ENCODE results near the gene LRRC7.

The LRRC7 gene

GRCh38 chr1:70101774-70102173, 534.1 kb downstream of the LRRC7 start:
- no peaks in the 10 kb centered on the region for H3K36me3 ChIP-seq (ENCODE audit: control insufficient read depth in 1 of 2, insufficient read depth in 2 of 2, low read length in 2 of 2)
- H3K27me3 ChIP-seq (ENCODE audit: low read depth, low read length): no peaks in the 10 kb centered on the region
- H3K4me1 ChIP-seq (ENCODE audit: control insufficient read depth in 1 of 2, insufficient read depth in 2 of 2, low read length in 2 of 2): no peaks in the 10 kb centered on the region
- no peak overlapping the region for H3K27ac ChIP-seq (ENCODE audit: low read length)
- H3K9me3 ChIP-seq (ENCODE audit: control insufficient read depth in 1 of 2, low read length in 2 of 2): no peaks in the 10 kb centered on the region
- no peak overlapping the region for H3K4me3 ChIP-seq (ENCODE audit: low read depth in 1 of 2, low read length in 2 of 2)

DNA sequence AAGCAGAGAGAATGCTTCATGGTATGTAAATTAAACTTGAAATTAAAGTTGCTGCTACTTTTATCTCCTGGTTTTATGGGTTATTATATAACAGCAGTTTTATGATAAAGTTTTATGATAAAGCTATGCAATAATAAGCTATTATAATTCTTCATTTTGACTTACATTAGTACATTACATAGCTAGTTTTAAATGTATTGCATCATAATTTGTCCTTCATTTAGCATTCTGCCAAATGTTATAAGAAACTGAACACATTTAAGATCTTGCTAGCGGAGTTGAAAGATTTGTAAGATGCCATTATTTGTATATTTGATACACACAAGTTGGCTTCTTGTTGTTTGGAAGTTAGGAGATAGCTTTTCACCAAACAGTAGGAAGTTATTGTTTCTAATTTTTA, 536.0 kb downstream of the LRRC7 start:
- Histone ChIP-seq H3K4me3 (ENCODE audit: low read depth in 1 of 2, low read length in 2 of 2) (no peak overlapping the region), H3K27me3 (ENCODE audit: low read depth, low read length) (no peaks in the 10 kb centered on the region), H3K4me1 (ENCODE audit: control insufficient read depth in 1 of 2, insufficient read depth in 2 of 2, low read length in 2 of 2) (no peaks in the 10 kb centered on the region), H3K9me3 (ENCODE audit: control insufficient read depth in 1 of 2, low read length in 2 of 2) (no peaks in the 10 kb centered on the region), H3K36me3 (ENCODE audit: control insufficient read depth in 1 of 2, insufficient read depth in 2 of 2, low read length in 2 of 2) (no peaks in the 10 kb centered on the region), H3K27ac (ENCODE audit: low read length) (no peak overlapping the region)

GRCh38 chr1:70109241-70109640, 541.5 kb downstream of the LRRC7 start:
- H3K4me3 ChIP-seq (ENCODE audit: low read depth in 1 of 2, low read length in 2 of 2): no peak overlapping the region
- no peaks in the 10 kb centered on the region for H3K9me3 ChIP-seq (ENCODE audit: control insufficient read depth in 1 of 2, low read length in 2 of 2)
- H3K27me3 ChIP-seq (ENCODE audit: low read depth, low read length): no peaks in the 10 kb centered on the region
- H3K27ac ChIP-seq (ENCODE audit: low read length): no peak overlapping the region
- H3K36me3 ChIP-seq (ENCODE audit: control insufficient read depth in 1 of 2, insufficient read depth in 2 of 2, low read length in 2 of 2): no peaks in the 10 kb centered on the region
- H3K4me1 ChIP-seq (ENCODE audit: control insufficient read depth in 1 of 2, insufficient read depth in 2 of 2, low read length in 2 of 2): no peaks in the 10 kb centered on the region

- H3K27ac ChIP-seq (ENCODE audit: low read length): no peak overlapping the region
- no peaks in the 10 kb centered on the region for H3K9me3 ChIP-seq (ENCODE audit: control insufficient read depth in 1 of 2, low read length in 2 of 2)
- H3K4me3 ChIP-seq (ENCODE audit: low read depth in 1 of 2, low read length in 2 of 2): no peak overlapping the region
- H3K36me3 ChIP-seq (ENCODE audit: control insufficient read depth in 1 of 2, insufficient read depth in 2 of 2, low read length in 2 of 2): no peaks in the 10 kb centered on the region
- no peaks in the 10 kb centered on the region for H3K4me1 ChIP-seq (ENCODE audit: control insufficient read depth in 1 of 2, insufficient read depth in 2 of 2, low read length in 2 of 2)
- no peaks in the 10 kb centered on the region for H3K27me3 ChIP-seq (ENCODE audit: low read depth, low read length)
These were observed 545.1 kb downstream of the LRRC7 start for GRCh38 chr1:70112838-70113237.

DNA sequence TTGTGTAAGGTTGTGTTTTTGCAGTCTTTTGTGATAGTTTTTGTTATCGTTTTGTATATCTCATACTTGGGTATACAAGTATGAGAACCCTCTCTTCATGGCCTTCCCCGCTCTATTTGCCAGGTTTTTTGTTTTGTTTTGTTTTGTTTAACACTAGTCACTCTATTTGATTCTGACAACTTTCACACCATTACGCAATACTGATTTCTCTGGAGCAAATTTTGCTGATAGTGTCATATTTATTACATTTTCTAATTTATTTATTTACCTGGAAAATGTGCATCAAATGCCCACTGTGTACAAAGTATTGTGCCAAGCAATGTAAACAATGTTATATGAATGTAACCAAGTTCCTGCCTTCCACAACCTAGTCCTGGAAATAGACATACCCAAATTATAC, 547.6 kb downstream of the LRRC7 start:
- H3K27me3 ChIP-seq (ENCODE audit: low read depth, low read length): no peaks in the 10 kb centered on the region
- no peaks in the 10 kb centered on the region for H3K36me3 ChIP-seq (ENCODE audit: control insufficient read depth in 1 of 2, insufficient read depth in 2 of 2, low read length in 2 of 2)
- H3K4me3 ChIP-seq (ENCODE audit: low read depth in 1 of 2, low read length in 2 of 2): no peak overlapping the region
- H3K4me1 ChIP-seq (ENCODE audit: control insufficient read depth in 1 of 2, insufficient read depth in 2 of 2, low read length in 2 of 2): no peaks in the 10 kb centered on the region
- H3K9me3 ChIP-seq (ENCODE audit: control insufficient read depth in 1 of 2, low read length in 2 of 2): no peaks in the 10 kb centered on the region
- H3K27ac ChIP-seq (ENCODE audit: low read length): no peak overlapping the region

DNA sequence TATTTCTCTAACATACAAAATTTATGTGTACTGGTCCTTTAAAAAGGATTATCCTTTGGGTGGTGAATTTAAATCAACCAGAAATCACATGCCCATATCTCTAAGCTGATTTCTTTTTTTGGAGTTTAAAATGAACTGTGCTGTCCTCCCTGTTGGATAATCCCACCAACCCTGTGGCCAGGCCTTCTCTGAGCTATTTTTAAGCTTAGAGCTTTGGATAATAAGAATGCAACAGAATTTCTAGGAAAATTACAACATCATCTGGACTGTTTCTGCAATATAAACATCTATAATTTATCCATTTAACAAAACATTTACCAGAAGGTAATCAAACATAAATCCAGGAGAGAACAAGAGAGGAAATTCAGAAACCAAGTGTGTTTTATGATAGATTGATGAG, 549.3 kb downstream of the LRRC7 start:
- no peaks in the 10 kb centered on the region for H3K36me3 ChIP-seq (ENCODE audit: control insufficient read depth in 1 of 2, insufficient read depth in 2 of 2, low read length in 2 of 2)
- no peaks in the 10 kb centered on the region for H3K27me3 ChIP-seq (ENCODE audit: low read depth, low read length)
- H3K9me3 ChIP-seq (ENCODE audit: control insufficient read depth in 1 of 2, low read length in 2 of 2): no peaks in the 10 kb centered on the region
- no peaks in the 10 kb centered on the region for H3K4me1 ChIP-seq (ENCODE audit: control insufficient read depth in 1 of 2, insufficient read depth in 2 of 2, low read length in 2 of 2)
- no peak overlapping the region for H3K27ac ChIP-seq (ENCODE audit: low read length)
- no peak overlapping the region for H3K4me3 ChIP-seq (ENCODE audit: low read depth in 1 of 2, low read length in 2 of 2)

GRCh38 chr1:70134148-70134547, 566.4 kb downstream of the LRRC7 start:
- no peaks in the 10 kb centered on the region for H3K36me3 ChIP-seq (ENCODE audit: control insufficient read depth in 1 of 2, insufficient read depth in 2 of 2, low read length in 2 of 2)

DNA sequence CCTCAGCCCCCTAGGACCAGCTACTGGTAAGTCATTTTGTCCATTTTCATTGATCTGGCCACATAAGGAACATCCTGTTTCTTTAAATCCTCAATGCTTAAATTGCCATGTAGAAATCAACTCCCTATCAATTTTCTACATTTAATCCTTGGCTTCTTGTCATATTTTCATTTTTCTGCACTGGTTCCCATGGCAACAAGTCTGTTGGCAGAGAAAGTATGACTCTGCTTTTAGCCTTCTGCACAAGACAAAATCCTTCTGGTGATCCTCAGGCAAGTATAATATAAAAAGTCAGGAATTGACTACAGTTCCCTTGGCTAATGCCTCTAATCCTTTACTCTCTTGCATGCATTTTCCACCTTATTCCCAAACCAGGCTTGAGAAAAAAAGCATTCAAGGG, 572.6 kb downstream of the LRRC7 start:
- H3K9me3 ChIP-seq (ENCODE audit: control insufficient read depth in 1 of 2, low read length in 2 of 2): no peaks in the 10 kb centered on the region
- peaks cover 10 to 28% of the 10 kb centered on the region in 2 donors for H3K4me1 ChIP-seq (ENCODE audit: control insufficient read depth in 1 of 2, insufficient read depth in 2 of 2, low read length in 2 of 2)
- H3K27ac ChIP-seq (ENCODE audit: low read length): no peak overlapping the region
- H3K27me3 ChIP-seq (ENCODE audit: low read depth, low read length): no peaks in the 10 kb centered on the region
- peaks cover 0 to 3% of the 10 kb centered on the region in 2 donors for H3K36me3 ChIP-seq (ENCODE audit: control insufficient read depth in 1 of 2, insufficient read depth in 2 of 2, low read length in 2 of 2)
- H3K4me3 ChIP-seq (ENCODE audit: low read depth in 1 of 2, low read length in 2 of 2): no peak overlapping the region

More at GRCh38 chr1:70134148-70134547, 566.4 kb downstream of the LRRC7 start:
- Histone ChIP-seq H3K27me3 (ENCODE audit: low read depth, low read length) (no peaks in the 10 kb centered on the region), H3K4me3 (ENCODE audit: low read depth in 1 of 2, low read length in 2 of 2) (no peak overlapping the region), H3K4me1 (ENCODE audit: control insufficient read depth in 1 of 2, insufficient read depth in 2 of 2, low read length in 2 of 2) (no peaks in the 10 kb centered on the region), H3K27ac (ENCODE audit: low read length) (no peak overlapping the region), H3K9me3 (ENCODE audit: control insufficient read depth in 1 of 2, low read length in 2 of 2) (no peaks in the 10 kb centered on the region)

DNA sequence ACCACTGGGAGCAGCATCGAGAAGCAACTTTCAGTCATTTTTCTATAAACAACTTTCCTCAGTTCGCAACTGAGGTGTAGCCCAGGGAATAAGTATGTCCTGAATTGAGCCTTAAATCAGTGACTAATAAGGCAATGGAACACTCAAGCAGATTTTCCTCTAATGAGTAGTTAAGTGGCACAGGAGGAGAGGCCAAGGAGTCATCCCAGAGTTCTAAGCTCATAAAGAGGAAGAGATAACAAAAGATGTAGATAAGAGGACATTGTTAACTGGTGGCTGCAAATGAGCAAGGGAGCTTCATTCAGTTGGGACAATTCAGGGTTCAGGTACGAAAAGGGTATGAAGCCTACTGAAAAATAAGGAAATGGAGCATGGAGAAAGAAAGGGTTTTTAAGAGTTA, 573.2 kb downstream of the LRRC7 start:
- H3K4me3 ChIP-seq (ENCODE audit: low read depth in 1 of 2, low read length in 2 of 2): no peak overlapping the region
- no peaks in the 10 kb centered on the region for H3K9me3 ChIP-seq (ENCODE audit: control insufficient read depth in 1 of 2, low read length in 2 of 2)
- no peaks in the 10 kb centered on the region for H3K27me3 ChIP-seq (ENCODE audit: low read depth, low read length)
- H3K4me1 ChIP-seq (ENCODE audit: control insufficient read depth in 1 of 2, insufficient read depth in 2 of 2, low read length in 2 of 2): peaks cover 10 to 28% of the 10 kb centered on the region in 2 donors
- no peak overlapping the region for H3K27ac ChIP-seq (ENCODE audit: low read length)
- peaks cover 0 to 3% of the 10 kb centered on the region in 2 donors for H3K36me3 ChIP-seq (ENCODE audit: control insufficient read depth in 1 of 2, insufficient read depth in 2 of 2, low read length in 2 of 2)

GRCh38 chr1:70142075-70142474, 574.4 kb downstream of the LRRC7 start:
- Histone ChIP-seq H3K9me3 (ENCODE audit: control insufficient read depth in 1 of 2, low read length in 2 of 2) (no peaks in the 10 kb centered on the region), H3K36me3 (ENCODE audit: control insufficient read depth in 1 of 2, insufficient read depth in 2 of 2, low read length in 2 of 2) (peaks cover 0 to 3% of the 10 kb centered on the region in 2 donors), H3K27ac (ENCODE audit: low read length) (no peak overlapping the region)

GRCh38 chr1:70143048-70143659, 575.4 kb downstream of the LRRC7 start:
- Histone ChIP-seq H3K27ac (ENCODE audit: low read length) (no peak overlapping the region), H3K9me3 (ENCODE audit: control insufficient read depth in 1 of 2, low read length in 2 of 2) (no peaks in the 10 kb centered on the region), H3K4me1 (ENCODE audit: control insufficient read depth in 1 of 2, insufficient read depth in 2 of 2, low read length in 2 of 2) (peaks cover 10 to 28% of the 10 kb centered on the region in 2 donors), H3K36me3 (ENCODE audit: control insufficient read depth in 1 of 2, insufficient read depth in 2 of 2, low read length in 2 of 2) (peaks cover 3 to 4% of the 10 kb centered on the region in 2 donors), H3K4me3 (ENCODE audit: low read depth in 1 of 2, low read length in 2 of 2) (no peak overlapping the region), H3K27me3 (ENCODE audit: low read depth, low read length) (no peaks in the 10 kb centered on the region)

More at GRCh38 chr1:70142075-70142474, 574.4 kb downstream of the LRRC7 start:
- Histone ChIP-seq H3K4me1 (ENCODE audit: control insufficient read depth in 1 of 2, insufficient read depth in 2 of 2, low read length in 2 of 2) (peaks cover 10 to 28% of the 10 kb centered on the region in 2 donors), H3K27me3 (ENCODE audit: low read depth, low read length) (no peaks in the 10 kb centered on the region), H3K4me3 (ENCODE audit: low read depth in 1 of 2, low read length in 2 of 2) (no peak overlapping the region)

DNA sequence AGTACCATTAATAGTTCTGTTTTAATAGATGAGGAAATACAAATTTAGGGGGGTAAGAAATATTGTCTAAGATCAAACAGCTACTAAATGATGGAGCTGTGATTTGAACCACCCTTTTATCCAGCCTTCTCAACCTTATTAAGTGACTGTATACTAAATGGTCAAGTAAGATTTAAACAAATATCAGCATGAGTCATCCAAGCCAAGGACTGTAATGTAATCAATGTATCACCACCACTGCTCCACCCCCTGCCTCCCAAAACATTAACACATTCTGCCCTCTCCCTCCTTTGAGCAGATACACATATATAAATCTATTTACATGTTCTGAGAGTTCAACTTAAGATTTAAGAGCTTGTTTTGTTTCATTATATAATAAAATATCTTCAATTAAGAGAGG, 578.8 kb downstream of the LRRC7 start:
- peaks cover 3 to 17% of the 10 kb centered on the region in 2 donors for H3K4me1 ChIP-seq (ENCODE audit: control insufficient read depth in 1 of 2, insufficient read depth in 2 of 2, low read length in 2 of 2)
- H3K27ac ChIP-seq (ENCODE audit: low read length): no peak overlapping the region
- peaks cover 3 to 16% of the 10 kb centered on the region in 2 donors for H3K36me3 ChIP-seq (ENCODE audit: control insufficient read depth in 1 of 2, insufficient read depth in 2 of 2, low read length in 2 of 2)
- no peaks in the 10 kb centered on the region for H3K27me3 ChIP-seq (ENCODE audit: low read depth, low read length)
- H3K4me3 ChIP-seq (ENCODE audit: low read depth in 1 of 2, low read length in 2 of 2): no peak overlapping the region
- H3K9me3 ChIP-seq (ENCODE audit: control insufficient read depth in 1 of 2, low read length in 2 of 2): no peaks in the 10 kb centered on the region

All from muscle layer of duodenum (tissue), 2 donors.